Endothelial cell of coronary artery (primary cell): Measurements from ENCODE around the gene SMAGP. TPM values are rescaled to one million over a fixed set of nuclear protein-coding genes. Genes with fewer than 3 reads are reported as not detected.

Source experiments
- total RNA-seq: library from RNA; depleted of rRNA; stranded (reverse); fragments of >200 nt; gene quantifications from 2 replicates; pipeline ENCODE4 v1.2.3, GENCODE V29; 2014

The SMAGP gene, protein sequence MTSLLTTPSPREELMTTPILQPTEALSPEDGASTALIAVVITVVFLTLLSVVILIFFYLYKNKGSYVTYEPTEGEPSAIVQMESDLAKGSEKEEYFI
- 10.2 and 13.4 TPM in 2 replicates for total RNA-seq

DNA sequence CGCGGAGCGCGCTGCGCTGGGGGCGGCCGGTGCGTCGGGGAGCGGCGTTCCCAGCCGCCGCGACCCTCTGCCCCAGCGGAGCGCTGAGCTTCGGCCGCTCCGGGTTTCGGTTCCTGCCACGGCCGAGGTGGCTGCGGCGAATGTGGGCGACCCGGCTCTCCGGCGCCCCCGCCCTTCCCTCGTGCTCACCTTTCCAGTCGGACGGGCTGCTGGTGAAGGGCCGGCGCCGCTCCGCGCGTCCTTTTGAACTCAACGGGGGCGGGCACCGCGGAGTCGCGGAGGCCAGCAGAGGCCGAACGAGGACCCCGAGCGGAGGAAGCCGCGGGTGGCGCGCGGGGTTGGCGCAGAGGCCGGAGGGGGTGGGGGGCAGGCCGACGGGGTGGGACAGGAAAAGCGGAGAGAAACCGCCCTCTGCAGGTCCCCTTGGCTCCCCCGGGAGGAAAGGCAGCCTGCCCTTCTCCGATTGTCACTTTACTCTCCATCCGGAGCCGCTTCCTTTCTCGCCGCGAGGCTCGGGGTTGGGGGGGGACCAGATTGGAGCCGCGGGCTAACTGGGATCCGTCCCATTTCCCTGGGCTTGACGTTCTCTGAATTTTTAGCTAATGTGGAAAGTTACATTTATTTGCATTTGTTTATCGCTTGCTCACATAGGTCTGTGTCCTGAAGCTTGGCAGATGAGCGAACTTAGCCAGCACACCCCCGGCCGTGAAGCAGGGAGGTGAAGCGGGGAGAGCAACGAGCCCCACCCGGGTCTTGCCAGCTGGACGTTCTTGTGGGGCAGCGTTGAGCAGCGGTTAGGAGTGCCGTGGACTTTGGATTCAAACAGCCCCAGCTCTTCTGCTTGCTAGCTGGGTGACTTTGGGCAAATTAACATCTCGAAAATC lies at the start of gene SMAGP:
TSS of gene SMAGP (minus strand) at position 349 of the 884 bp plus-strand sequence. CDS start 1,137 bp downstream, outside the sequence.

DNA sequence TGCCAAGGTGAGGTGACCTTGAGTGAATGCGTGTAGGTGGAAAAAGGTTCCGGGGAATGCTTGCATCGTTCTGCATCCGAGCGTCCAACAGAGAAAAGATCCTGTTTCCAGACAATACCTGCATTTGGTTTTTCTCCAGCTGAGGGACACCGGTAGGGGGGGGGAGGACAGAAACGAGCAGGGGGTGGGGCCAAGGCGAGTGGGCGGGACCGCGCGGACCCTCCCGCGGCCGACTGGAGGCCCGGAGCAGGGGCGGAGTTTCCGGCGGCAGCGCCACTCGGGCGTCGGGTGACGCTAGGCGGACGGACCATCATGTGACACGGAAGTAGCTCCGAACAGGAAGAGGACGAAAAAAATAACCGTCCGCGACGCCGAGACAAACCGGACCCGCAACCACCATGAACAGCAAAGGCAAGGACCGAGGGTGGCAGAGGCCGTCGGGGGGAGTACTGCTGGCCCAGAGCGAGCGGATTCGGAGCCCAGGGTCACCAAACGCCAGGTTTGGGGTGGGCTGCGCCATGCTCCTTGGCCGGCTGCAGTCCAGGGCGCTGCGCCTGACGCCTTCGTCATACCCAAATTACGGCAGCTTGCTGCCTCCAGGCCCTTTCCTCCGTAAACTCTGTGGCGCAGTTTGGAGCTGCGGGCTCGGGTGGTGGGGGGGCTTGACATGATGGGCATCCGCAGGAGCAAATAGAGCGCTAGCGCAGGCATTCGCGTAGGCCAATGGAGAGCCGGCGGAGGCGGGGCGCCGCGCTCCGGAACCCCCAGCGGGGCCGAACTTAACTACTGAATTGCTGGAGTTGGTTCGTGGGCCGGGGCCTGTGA lies 31.5 kb downstream of the SMAGP start, which contains the start of gene DAZAP2:
TSS of gene DAZAP2 (plus strand) at position 317 of the 825 bp plus-strand sequence. CDS start at position 399, 82 bp downstream.

DNA sequence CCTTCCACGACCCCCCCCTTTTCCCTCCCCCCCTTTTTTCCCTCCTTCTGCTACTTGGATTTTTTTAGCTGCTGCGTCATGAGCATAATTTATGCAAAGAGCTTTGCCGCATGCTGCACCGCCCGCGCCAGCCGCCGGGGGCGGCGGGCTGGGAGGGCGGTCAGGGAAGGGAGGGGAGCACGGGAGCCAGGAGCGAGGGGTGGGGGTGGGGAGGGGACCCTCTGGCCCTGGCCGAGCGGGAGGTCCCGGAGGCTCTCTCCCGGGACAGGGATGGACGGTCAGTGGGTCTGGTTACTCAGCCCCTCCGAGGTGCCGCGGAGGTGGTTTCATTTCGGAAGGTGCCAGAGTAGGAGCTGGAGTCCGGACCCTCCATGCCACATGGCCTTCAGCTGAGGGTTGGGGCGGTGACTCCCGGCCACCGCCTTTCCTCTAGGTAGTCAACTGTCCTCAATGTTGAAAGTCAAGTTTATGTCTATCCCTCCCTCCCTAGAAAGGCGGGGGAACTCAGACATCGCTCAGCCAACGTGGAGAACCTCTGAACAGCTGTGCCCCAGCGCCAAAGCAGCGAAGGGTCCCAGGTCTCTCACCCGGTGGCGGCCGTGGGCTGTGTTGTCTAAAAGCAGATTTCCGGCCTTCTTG lies 52.1 kb downstream of the SMAGP start, which contains the start of gene POU6F1:
TSS of gene POU6F1 (minus strand) at position 95 of the 639 bp plus-strand sequence. CDS start 11,226 bp downstream, outside the sequence.

Other genes with a start within 250 kb of the SMAGP start
- gene SLC11A2, start 244.0 kb downstream of the SMAGP start, total RNA-seq, result 52.1 and 63.4 TPM in 2 replicates
- 23.9 and 32.4 TPM in 2 replicates for gene LETMD1, start 222.1 kb downstream of the SMAGP start, total RNA-seq
- 16.2 and 18.7 TPM in 2 replicates for gene CSRNP2, start 186.8 kb downstream of the SMAGP start, total RNA-seq
- gene TFCP2, start 97.3 kb downstream of the SMAGP start, total RNA-seq, result 7.8 and 8.0 TPM in 2 replicates
- gene POU6F1, start 52.4 kb downstream of the SMAGP start, total RNA-seq, result 0.99 and 1.7 TPM in 2 replicates
- gene DAZAP2, start 31.6 kb downstream of the SMAGP start, total RNA-seq, result 48.5 TPM in 2 replicates
- gene BIN2, start 53.8 kb upstream of the SMAGP start, total RNA-seq, result not detected in 2 replicates
- not detected in 2 replicates for gene CELA1, start 76.3 kb upstream of the SMAGP start, total RNA-seq
- 76.9 and 80.1 TPM in 2 replicates for gene GALNT6, start 121.0 kb upstream of the SMAGP start, total RNA-seq
- gene SLC4A8, start 154.4 kb upstream of the SMAGP start, total RNA-seq, result 4.9 TPM in 2 replicates